ENCODE results near the gene GET4. TPM values are rescaled to one million over a fixed set of nuclear protein-coding genes. Genes with fewer than 3 reads are reported as not detected.

GET4 gene
- total RNA-seq, 1 experiment from 2014 or later, result 120 TPM

GRCh38 chr7:835021-835420 lies 41.3 kb upstream of the GET4 start:
- intact Hi-C loops (cut with micrococcal nuclease; ENCODE audit: unreplicated experiment), result loop anchor here (10.0 kb wide), 1 partner anchor 620 kb away; the partner anchor contains the start of gene MICALL2
- CTCF ChIA-PET, result no interaction called here
- H3K4me2 ChIP-seq, result no peak overlapping the region
- no TSS peak for BruUV-seq (replicated peaks)
- no peak for TF ChIP-seq CTCF (conservative IDR thresholded peaks at IDR 0.05)
- TF ChIP-seq EZH2 (IDR thresholded peaks at IDR 0.05; ENCODE audit: low read depth), result no peak
- H3K9me3 ChIP-seq (ENCODE audit: insufficient read depth, low read depth), result no peaks in the 10 kb centered on the region
- H3K36me3 ChIP-seq (ENCODE audit: low read depth), result peaks cover 21% of the 10 kb centered on the region
- H3K9me2 ChIP-seq (ENCODE audit: insufficient read depth), result no peaks in the 10 kb centered on the region
- 0 out of 2 replicates have a peak overlapping the region, but pooled peaks have one; percentile 4 for H3K27ac ChIP-seq
- H2AFZ ChIP-seq, result no peak overlapping the region
- no peak for DNase-seq
- peaks cover 76% of the 10 kb centered on the region for H3K79me2 ChIP-seq (ENCODE audit: low read depth)
- no peaks in the 10 kb centered on the region for H3K27me3 ChIP-seq (ENCODE audit: insufficient read depth, low read depth)
- no peaks in the 10 kb centered on the region; the same call in 1 of the 2 replicates for H4K20me1 ChIP-seq (ENCODE audit: insufficient read depth)
- H3K4me3 ChIP-seq, result no peak overlapping the region
- POLR2A ChIA-PET (ENCODE audit: unreplicated experiment), result no interaction called here
- peaks cover 44% of the 10 kb centered on the region for H3K4me1 ChIP-seq (replicated peaks; ENCODE audit: insufficient read depth)
- peaks cover 46% of the 10 kb centered on the region for H3F3A ChIP-seq (ENCODE audit: insufficient read depth, low read depth)

GRCh38 chr7:835485-836401 lies 40.6 kb upstream of the GET4 start:
- H3K4me1 ChIP-seq (replicated peaks; ENCODE audit: insufficient read depth), result peaks cover 37% of the 10 kb centered on the region
- no peak overlapping the region for H3K4me2 ChIP-seq
- no peak overlapping the region for H3K4me3 ChIP-seq
- 0 out of 2 replicates have a peak overlapping the region, but pooled peaks have one; percentile 4 for H3K27ac ChIP-seq
- peaks cover 72% of the 10 kb centered on the region for H3K79me2 ChIP-seq (ENCODE audit: low read depth)
- peaks cover 21% of the 10 kb centered on the region for H3K36me3 ChIP-seq (ENCODE audit: low read depth)
- DNase-seq, result no peak
- H3K27me3 ChIP-seq (ENCODE audit: insufficient read depth, low read depth), result no peaks in the 10 kb centered on the region
- no TSS peak for BruUV-seq (replicated peaks)
- H3K9me3 ChIP-seq (ENCODE audit: insufficient read depth, low read depth), result no peaks in the 10 kb centered on the region
- H2AFZ ChIP-seq, result no peak overlapping the region
- ChIA-PET CTCF (no interaction called here), POLR2A (ENCODE audit: unreplicated experiment) (interaction anchor here (0.5 kb wide), 1 partner anchor 125 kb away, joined by 4 read pairs; no protein-coding TSS in a partner anchor)
- H4K20me1 ChIP-seq (ENCODE audit: insufficient read depth), result no peaks in the 10 kb centered on the region; the same call in 1 of the 2 replicates
- TF ChIP-seq EZH2 (IDR thresholded peaks at IDR 0.05; ENCODE audit: low read depth) (no peak), CTCF (conservative IDR thresholded peaks at IDR 0.05) (no peak)
- H3F3A ChIP-seq (ENCODE audit: insufficient read depth, low read depth), result peaks cover 39% of the 10 kb centered on the region
- intact Hi-C loops (cut with micrococcal nuclease; ENCODE audit: unreplicated experiment), result loop anchor here (10.0 kb wide), 1 partner anchor 619 kb away; the partner anchor contains the start of gene MICALL2
- no peaks in the 10 kb centered on the region for H3K9me2 ChIP-seq (ENCODE audit: insufficient read depth)

- no peak for DNase-seq
- Histone ChIP-seq H3K27ac (0 out of 2 replicates have a peak overlapping the region, but pooled peaks have one; percentile 1), H2AFZ (no peak overlapping the region), H3K4me1 (replicated peaks; ENCODE audit: insufficient read depth) (peaks cover 30% of the 10 kb centered on the region), H3K36me3 (ENCODE audit: low read depth) (peaks cover 21% of the 10 kb centered on the region), H3K9me3 (ENCODE audit: insufficient read depth, low read depth) (no peaks in the 10 kb centered on the region), H3K4me2 (no peak overlapping the region), H3K27me3 (ENCODE audit: insufficient read depth, low read depth) (no peaks in the 10 kb centered on the region), H3K79me2 (ENCODE audit: low read depth) (peaks cover 69% of the 10 kb centered on the region), H4K20me1 (ENCODE audit: insufficient read depth) (no peaks in the 10 kb centered on the region; the same call in 1 of the 2 replicates), H3F3A (ENCODE audit: insufficient read depth, low read depth) (peaks cover 32% of the 10 kb centered on the region), H3K9me2 (ENCODE audit: insufficient read depth) (no peaks in the 10 kb centered on the region), H3K4me3 (no peak overlapping the region)
- no TSS peak for BruUV-seq (replicated peaks)
- POLR2A ChIA-PET (ENCODE audit: unreplicated experiment), result interaction anchor here (0.5 kb wide), 1 partner anchor 124 kb away, joined by 4 read pairs; no protein-coding TSS in a partner anchor
- CTCF ChIA-PET, result interaction anchor here (0.6 kb wide), 1 partner anchor 25 kb away, joined by 3 read pairs; no protein-coding TSS in a partner anchor
- intact Hi-C loops (cut with micrococcal nuclease; ENCODE audit: unreplicated experiment), result loop anchor here (10.0 kb wide), 1 partner anchor 618 kb away; the partner anchor contains the start of gene MICALL2
- TF ChIP-seq CTCF (conservative IDR thresholded peaks at IDR 0.05), result peak; percentile 55; the same call in 1 of the 2 replicates
- TF ChIP-seq EZH2 (IDR thresholded peaks at IDR 0.05; ENCODE audit: low read depth), result no peak
Observed at GRCh38 chr7:836429-836828, 39.9 kb upstream of the GET4 start.
